Gastroesophageal sphincter (tissue), 3 donors: ENCODE measurements around the gene LARP1.

Experiments
- CTCF ChIP-seq, 4 experiments: fragments of 200-600 bp in 2 of 4; fragments of 450-650 bp in 2 of 4; sonication (generic) in 1 of 4; IDR thresholded peaks; one replicate each; pipeline ENCODE4 v1.5.1; 2017 to 2019; ENCODE audit warnings: antibody characterized with exemption in 4 of 4, mild to moderate bottlenecking in 2 of 4, moderate library complexity in 2 of 4
- EP300 ChIP-seq: sonication (generic); formaldehyde crosslinking; IDR thresholded peaks from one replicate; pipeline ENCODE4 v1.6.1; 2017; ENCODE audit warnings: antibody characterized with exemption, mild to moderate bottlenecking

GRCh38 chr5:154743812-154744211, 11.4 kb upstream of the LARP1 start:
- no peak for TF ChIP-seq EP300
- TF ChIP-seq CTCF (IDR thresholded peaks at IDR 0.05): no peak
